ENCODE measurements around the gene KCNQ2.

The KCNQ2 gene

GRCh38 chr20:63387393-63387792, 85.1 kb downstream of the KCNQ2 start:
- DNase-seq (ENCODE audit: low read depth): no peak
- no peak for TF ChIP-seq CTCF (conservative IDR thresholded peaks at IDR 0.05; ENCODE audit: control insufficient read depth, insufficient read depth, low read depth, low read length)
- no peak overlapping the region for H3K4me3 ChIP-seq (ENCODE audit: control insufficient read depth, low read depth, low read length)

GRCh38 chr20:63386491-63386890, 86.0 kb downstream of the KCNQ2 start:
- no peak for TF ChIP-seq CTCF (conservative IDR thresholded peaks at IDR 0.05; ENCODE audit: control insufficient read depth, insufficient read depth, low read depth, low read length)
- DNase-seq (ENCODE audit: low read depth): no peak
- no peak overlapping the region for H3K4me3 ChIP-seq (ENCODE audit: control insufficient read depth, low read depth, low read length)

- no peak for TF ChIP-seq CTCF (conservative IDR thresholded peaks at IDR 0.05; ENCODE audit: control insufficient read depth, insufficient read depth, low read depth, low read length)
- no peak for DNase-seq (ENCODE audit: low read depth)
- no peak overlapping the region for H3K4me3 ChIP-seq (ENCODE audit: control insufficient read depth, low read depth, low read length)
Observed at GRCh38 chr20:63385819-63386218, 86.6 kb downstream of the KCNQ2 start.

- no peak for TF ChIP-seq CTCF (conservative IDR thresholded peaks at IDR 0.05; ENCODE audit: control insufficient read depth, insufficient read depth, low read depth, low read length)
- no peak overlapping the region for H3K4me3 ChIP-seq (ENCODE audit: control insufficient read depth, low read depth, low read length)
- DNase-seq (ENCODE audit: low read depth): no peak
Observed at GRCh38 chr20:63384336-63384735, 88.1 kb downstream of the KCNQ2 start.

- H3K4me3 ChIP-seq (ENCODE audit: control insufficient read depth, low read depth, low read length): no peak overlapping the region
- TF ChIP-seq CTCF (conservative IDR thresholded peaks at IDR 0.05; ENCODE audit: control insufficient read depth, insufficient read depth, low read depth, low read length): no peak
- DNase-seq (ENCODE audit: low read depth): no peak
Observed at GRCh38 chr20:63383556-63383955, 88.9 kb downstream of the KCNQ2 start.

- no peak for TF ChIP-seq CTCF (conservative IDR thresholded peaks at IDR 0.05; ENCODE audit: control insufficient read depth, insufficient read depth, low read depth, low read length)
Observed at GRCh38 chr20:63382551-63383300, 89.7 kb downstream of the KCNQ2 start.

More at GRCh38 chr20:63382551-63383300, 89.7 kb downstream of the KCNQ2 start:
- DNase-seq (ENCODE audit: low read depth): no peak
- H3K4me3 ChIP-seq (ENCODE audit: control insufficient read depth, low read depth, low read length): no peak overlapping the region

Measured in fibroblast of mammary gland (primary cell).